Measurements from ENCODE around the gene BARHL1.
A peak's percentile ranks its signal among the peaks of the same experiment; 100 is the strongest.

The BARHL1 gene

GRCh38 chr9:132547052-132547431, 35.4 kb upstream of the BARHL1 start:
- Histone ChIP-seq H3K9ac (ENCODE audit: low read length) (peak overlapping the region; percentile 51), H3F3A (ENCODE audit: insufficient read depth) (peaks cover 20% of the 10 kb centered on the region), H3K4me3 (ENCODE audit: insufficient read depth, low read length, poor library complexity, severe bottlenecking) (no peak overlapping the region), H3K36me3 (ENCODE audit: low read length) (no peaks in the 10 kb centered on the region), H3K4me2 (ENCODE audit: low read depth, low read length, poor library complexity, severe bottlenecking) (peak overlapping the region; percentile 68), H3K9me2 (replicated peaks; ENCODE audit: insufficient read depth, low read length) (no peaks in the 10 kb centered on the region), H3K79me2 (ENCODE audit: insufficient read depth, low read length) (no peaks in the 10 kb centered on the region), H2AFZ (ENCODE audit: low read depth, low read length, severe bottlenecking) (peak overlapping the region; percentile 7), H3K27ac (ENCODE audit: low read depth, low read length) (peak overlapping the region; percentile 98), H4K20me1 (ENCODE audit: low read depth, low read length) (no peaks in the 10 kb centered on the region), H3K27me3 (ENCODE audit: low read length) (no peaks in the 10 kb centered on the region), H3K9me3 (ENCODE audit: insufficient read depth, low read length) (no peaks in the 10 kb centered on the region)
- no peak for TF ChIP-seq EZH2phosphoT487 (conservative IDR thresholded peaks at IDR 0.05; ENCODE audit: low read length)
- no peak for TF ChIP-seq CTCF (IDR thresholded peaks at IDR 0.05; ENCODE audit: insufficient read depth, low read length, poor library complexity, severe bottlenecking)

- H3K27me3 ChIP-seq (ENCODE audit: low read length), result no peaks in the 10 kb centered on the region
- H3K79me2 ChIP-seq (ENCODE audit: insufficient read depth, low read length), result no peaks in the 10 kb centered on the region
- H3F3A ChIP-seq (ENCODE audit: insufficient read depth), result peaks cover 20% of the 10 kb centered on the region
- peak overlapping the region; percentile 68 for H3K4me2 ChIP-seq (ENCODE audit: low read depth, low read length, poor library complexity, severe bottlenecking)
- no peaks in the 10 kb centered on the region for H4K20me1 ChIP-seq (ENCODE audit: low read depth, low read length)
- peak overlapping the region; percentile 51 for H3K9ac ChIP-seq (ENCODE audit: low read length)
- peak overlapping the region; percentile 3 for H3K4me3 ChIP-seq (ENCODE audit: insufficient read depth, low read length, poor library complexity, severe bottlenecking)
- H3K9me2 ChIP-seq (replicated peaks; ENCODE audit: insufficient read depth, low read length), result no peaks in the 10 kb centered on the region
- peak overlapping the region; percentile 98 for H3K27ac ChIP-seq (ENCODE audit: low read depth, low read length)
- H3K36me3 ChIP-seq (ENCODE audit: low read length), result no peaks in the 10 kb centered on the region
- no peak for TF ChIP-seq EZH2phosphoT487 (conservative IDR thresholded peaks at IDR 0.05; ENCODE audit: low read length)
- no peak for TF ChIP-seq CTCF (IDR thresholded peaks at IDR 0.05; ENCODE audit: insufficient read depth, low read length, poor library complexity, severe bottlenecking)
- peak overlapping the region; percentile 7 for H2AFZ ChIP-seq (ENCODE audit: low read depth, low read length, severe bottlenecking)
- no peaks in the 10 kb centered on the region for H3K9me3 ChIP-seq (ENCODE audit: insufficient read depth, low read length)
Measured at GRCh38 chr9:132547436-132547835, 35.0 kb upstream of the BARHL1 start.

- peaks cover 20% of the 10 kb centered on the region for H3F3A ChIP-seq (ENCODE audit: insufficient read depth)
- H3K9ac ChIP-seq (ENCODE audit: low read length), result peak overlapping the region; percentile 56
- H3K36me3 ChIP-seq (ENCODE audit: low read length), result no peaks in the 10 kb centered on the region
- no peaks in the 10 kb centered on the region for H3K79me2 ChIP-seq (ENCODE audit: insufficient read depth, low read length)
- no peaks in the 10 kb centered on the region for H3K9me3 ChIP-seq (ENCODE audit: insufficient read depth, low read length)
- peak overlapping the region; percentile 3 for H3K4me3 ChIP-seq (ENCODE audit: insufficient read depth, low read length, poor library complexity, severe bottlenecking)
- H4K20me1 ChIP-seq (ENCODE audit: low read depth, low read length), result no peaks in the 10 kb centered on the region
- peak overlapping the region; percentile 98 for H3K27ac ChIP-seq (ENCODE audit: low read depth, low read length)
- peak overlapping the region; percentile 7 for H2AFZ ChIP-seq (ENCODE audit: low read depth, low read length, severe bottlenecking)
- H3K9me2 ChIP-seq (replicated peaks; ENCODE audit: insufficient read depth, low read length), result no peaks in the 10 kb centered on the region
- no peak for TF ChIP-seq EZH2phosphoT487 (conservative IDR thresholded peaks at IDR 0.05; ENCODE audit: low read length)
- no peak for TF ChIP-seq CTCF (IDR thresholded peaks at IDR 0.05; ENCODE audit: insufficient read depth, low read length, poor library complexity, severe bottlenecking)
- peak overlapping the region; percentile 68 for H3K4me2 ChIP-seq (ENCODE audit: low read depth, low read length, poor library complexity, severe bottlenecking)
- no peaks in the 10 kb centered on the region for H3K27me3 ChIP-seq (ENCODE audit: low read length)
Measured at GRCh38 chr9:132547976-132548730, 34.3 kb upstream of the BARHL1 start.

Data from SU-DHL-6 (cell line).